ENCODE results near the gene EMP1.

DNA sequence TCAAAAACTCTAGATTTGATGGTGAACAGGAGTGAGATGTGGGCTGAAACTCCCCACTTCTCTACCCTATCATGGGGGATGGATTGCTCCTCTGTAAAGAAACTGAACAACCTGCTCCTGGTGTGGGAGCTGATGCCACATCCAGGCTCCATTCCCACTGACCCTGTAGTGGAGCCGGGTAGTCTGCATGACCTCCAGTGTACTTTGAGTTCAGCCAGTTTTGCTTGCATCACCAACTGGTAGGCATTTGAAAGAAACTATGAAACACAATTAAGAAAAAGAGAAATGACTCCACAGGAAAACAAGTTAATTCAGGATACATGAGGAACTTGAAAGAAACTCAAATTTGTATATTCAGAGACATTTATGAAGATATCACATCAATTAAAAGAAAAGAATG lies 27.3 kb upstream of the EMP1 start:
- TF ChIP-seq POLR2A (IDR thresholded peaks at IDR 0.05; ENCODE audit: low read length) (no peak), GATA1 (IDR thresholded peaks at IDR 0.05; ENCODE audit: low read depth, low read length) (no peak)

Data from erythroblast (primary cell).